T-helper 2 cell (primary cell): ENCODE data around the gene MICAL2.

Source experiments
- DNase-seq, 5 experiments: peaks; one replicate each; pipeline versions ENCODE4 v3.0.0 to v3.0.0-alpha.2; 2012 to 2022

MICAL2 gene

DNA sequence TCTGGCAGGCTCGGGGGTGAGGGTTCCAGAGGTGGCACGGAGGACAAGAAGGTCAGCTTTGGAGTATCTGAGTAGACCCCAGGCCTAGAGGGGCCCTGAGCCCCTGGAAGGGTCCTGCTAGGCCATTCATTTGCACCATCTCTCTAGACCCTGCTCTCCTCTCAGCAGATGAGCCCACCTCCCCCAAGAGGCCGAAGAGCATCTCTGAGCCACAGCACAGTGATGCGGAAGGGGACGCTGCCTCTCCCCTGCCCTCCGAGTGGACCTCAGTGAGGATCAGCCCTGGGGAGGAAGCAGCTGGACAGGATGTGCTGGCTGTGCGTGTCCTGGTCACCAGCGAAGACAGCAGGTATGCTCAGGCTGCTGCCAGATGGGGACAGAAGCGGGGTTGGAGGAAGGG is 165.4 kb downstream of the MICAL2 start:
- no peak for DNase-seq

DNA sequence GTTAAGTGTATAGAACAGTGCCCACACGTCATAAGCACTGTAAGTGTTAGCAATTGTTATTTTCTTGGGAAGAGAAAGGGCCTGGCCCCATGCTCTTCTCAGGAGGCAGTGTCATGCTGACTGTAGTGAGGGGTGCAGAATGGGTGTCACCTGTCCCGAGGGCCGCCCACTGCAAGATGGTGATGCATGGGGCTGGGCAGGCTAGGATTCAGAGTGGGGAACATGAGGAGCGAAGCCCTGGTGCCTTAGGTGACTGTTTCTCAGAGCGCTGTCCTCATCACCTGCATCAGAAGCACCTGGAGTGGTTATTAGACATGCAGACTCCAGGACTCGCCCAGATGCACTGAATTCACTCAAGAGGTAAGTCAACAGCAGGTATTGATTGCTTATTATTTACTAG is 166.0 kb downstream of the MICAL2 start:
- DNase-seq, result no peak

DNA sequence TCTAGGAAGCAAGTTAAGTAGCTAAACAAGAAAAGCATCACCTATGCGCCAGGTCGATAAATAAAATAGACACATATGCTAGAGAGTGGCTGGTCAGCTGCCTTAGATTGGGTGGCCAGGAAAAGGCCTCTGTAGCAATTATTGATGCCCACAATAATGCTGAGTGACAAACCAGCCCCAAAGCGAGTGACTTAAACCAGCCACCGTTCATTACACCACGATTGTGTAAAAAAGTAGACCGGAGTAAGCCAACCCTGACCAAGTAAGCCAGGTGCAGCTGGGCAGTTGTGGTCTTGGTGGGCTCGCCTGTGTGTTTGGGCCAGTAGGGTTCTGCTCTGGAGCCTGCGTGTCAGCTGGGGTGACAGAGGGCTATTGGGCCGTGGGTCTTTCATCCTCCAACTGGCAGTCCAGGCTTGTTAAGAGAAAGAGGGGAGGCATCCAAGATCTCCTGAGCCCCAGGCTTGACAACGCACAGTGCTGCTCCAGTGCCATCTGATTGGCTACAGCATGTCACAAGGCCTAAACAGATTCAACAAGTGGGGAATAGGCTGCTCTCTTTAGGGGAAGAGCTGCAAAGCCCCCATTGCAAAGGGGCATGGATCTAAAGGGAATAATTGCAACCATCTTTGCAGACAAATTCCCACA is 166.6 kb downstream of the MICAL2 start:
- no peak for DNase-seq

DNA sequence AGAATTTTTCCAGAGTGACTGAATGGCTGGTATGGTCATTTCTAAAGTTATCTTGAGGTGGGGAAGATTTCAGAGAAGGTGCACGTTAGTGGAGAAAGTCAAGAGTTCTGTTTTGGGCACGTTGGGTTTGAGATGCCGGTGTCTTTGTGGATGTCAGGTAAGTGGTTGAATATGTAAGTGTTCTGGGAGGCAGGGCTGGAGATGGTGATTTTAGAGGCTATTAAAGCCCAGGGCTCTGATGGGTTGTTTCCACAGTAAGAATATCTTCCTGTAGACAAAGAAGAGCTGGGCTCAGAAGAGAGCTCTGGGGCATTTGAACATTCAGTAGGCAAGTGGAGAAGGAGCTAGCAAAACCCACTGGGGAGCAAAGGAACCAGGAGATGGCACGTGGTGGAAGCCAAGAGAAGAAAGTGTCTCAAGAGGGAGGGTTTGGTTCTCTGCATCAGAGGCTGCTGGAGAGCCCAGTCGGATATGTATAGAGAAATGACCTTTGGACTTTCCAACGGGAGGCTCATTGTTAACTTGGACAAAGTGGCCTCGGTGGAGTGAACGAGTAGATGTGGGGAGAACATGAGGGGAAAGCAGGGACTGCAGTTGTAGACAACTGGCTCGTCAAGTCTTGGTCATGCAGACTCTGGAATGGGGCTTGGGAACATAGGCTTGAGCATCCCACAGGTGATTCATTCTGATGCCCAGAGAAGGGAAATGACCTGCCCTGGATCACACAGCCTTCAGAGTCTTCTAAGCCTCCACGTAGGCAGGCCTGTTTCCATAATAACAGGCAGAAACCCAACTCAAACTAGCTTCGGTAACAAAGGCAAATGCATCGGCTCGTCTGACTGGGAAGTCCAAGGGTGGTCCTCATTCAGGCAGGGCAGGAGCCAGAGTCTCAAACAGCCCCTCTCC is 168.6 kb downstream of the MICAL2 start:
- no peak for DNase-seq

DNA sequence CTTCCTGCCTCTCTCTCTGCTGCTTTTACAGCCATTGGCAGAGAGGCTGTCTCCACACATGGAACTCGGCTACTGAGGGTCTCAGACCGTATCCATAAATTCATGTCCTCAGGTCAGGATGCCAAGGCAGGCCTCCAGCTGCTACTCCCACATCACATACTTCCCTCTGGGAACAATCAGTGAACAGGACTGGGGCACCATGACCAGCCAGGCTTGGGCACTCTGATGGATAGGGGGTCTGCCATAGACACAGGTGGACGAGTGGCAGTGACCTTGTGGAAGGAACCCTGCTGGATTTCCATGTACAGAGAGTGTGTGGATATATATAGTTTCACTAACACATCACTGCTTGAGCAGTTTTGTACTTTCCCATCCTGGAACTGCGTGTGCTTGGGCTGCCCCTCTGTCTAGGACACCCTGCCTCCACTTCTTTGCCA is 169.3 kb downstream of the MICAL2 start:
- no peak for DNase-seq

DNA sequence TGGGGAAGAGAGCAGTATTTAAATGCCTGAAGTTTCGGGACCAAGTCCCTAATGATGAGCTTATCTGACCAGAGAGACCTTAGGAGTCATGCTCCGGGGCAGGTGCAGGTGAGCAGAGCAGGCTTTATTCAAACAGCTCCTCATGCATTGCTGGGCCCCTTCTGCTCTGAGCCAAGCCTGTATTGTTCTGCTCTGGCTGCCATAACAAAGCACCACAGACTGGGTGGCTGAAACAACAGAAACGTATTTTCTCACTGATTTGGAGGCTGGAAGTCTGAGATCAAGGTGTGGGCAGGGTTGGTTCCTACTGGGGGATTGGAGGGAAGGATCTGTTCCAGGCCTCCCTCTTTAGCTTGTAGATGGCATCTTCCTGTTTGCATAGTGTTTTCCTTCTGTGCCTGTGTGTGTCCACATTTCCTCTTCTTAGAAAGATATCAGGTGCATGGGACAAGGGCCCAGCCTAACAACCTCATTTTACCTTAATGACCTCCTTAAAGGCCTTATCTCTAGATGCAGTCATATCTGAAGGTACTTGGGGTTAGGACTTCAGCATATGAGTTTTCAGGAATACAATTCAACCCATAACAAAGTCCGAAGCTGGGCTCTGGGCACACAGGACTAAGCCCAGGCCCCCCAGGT is 169.9 kb downstream of the MICAL2 start:
- no peak for DNase-seq

DNA sequence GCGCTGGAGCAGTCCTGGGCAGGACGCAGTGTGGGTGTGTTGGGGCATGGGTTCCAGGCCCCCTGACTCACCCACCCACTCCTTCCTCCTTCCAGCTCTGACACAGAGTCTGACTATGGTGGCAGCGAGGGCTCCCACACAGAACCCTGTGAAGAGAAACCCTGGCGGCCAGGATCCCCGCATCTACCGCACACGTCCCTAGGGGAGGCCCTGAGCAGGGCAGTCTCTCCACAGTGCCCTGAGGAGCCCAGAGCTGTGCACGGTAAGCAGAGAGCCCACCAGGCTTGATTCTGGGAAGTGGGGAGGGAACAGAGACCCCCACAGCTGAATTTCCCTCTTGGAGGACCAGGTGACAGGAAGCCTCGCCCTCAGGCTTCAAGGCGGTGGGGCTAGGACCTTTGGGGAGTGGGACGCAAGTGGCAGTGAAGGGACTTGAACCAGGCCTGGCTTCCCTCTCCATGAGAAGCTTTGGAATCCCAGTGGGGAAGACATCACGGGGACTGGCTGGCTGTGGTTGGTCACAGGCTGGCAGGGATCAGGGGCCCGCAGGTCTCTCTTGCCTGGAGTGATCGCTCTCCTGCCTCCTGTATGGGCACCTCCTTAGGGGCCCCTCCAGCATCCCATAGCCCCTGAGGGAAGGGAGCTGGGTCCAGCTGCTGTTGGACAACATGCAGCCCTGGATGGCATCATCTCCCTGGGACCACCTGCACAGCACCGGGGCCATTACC is 170.6 kb downstream of the MICAL2 start:
- no peak for DNase-seq

DNA sequence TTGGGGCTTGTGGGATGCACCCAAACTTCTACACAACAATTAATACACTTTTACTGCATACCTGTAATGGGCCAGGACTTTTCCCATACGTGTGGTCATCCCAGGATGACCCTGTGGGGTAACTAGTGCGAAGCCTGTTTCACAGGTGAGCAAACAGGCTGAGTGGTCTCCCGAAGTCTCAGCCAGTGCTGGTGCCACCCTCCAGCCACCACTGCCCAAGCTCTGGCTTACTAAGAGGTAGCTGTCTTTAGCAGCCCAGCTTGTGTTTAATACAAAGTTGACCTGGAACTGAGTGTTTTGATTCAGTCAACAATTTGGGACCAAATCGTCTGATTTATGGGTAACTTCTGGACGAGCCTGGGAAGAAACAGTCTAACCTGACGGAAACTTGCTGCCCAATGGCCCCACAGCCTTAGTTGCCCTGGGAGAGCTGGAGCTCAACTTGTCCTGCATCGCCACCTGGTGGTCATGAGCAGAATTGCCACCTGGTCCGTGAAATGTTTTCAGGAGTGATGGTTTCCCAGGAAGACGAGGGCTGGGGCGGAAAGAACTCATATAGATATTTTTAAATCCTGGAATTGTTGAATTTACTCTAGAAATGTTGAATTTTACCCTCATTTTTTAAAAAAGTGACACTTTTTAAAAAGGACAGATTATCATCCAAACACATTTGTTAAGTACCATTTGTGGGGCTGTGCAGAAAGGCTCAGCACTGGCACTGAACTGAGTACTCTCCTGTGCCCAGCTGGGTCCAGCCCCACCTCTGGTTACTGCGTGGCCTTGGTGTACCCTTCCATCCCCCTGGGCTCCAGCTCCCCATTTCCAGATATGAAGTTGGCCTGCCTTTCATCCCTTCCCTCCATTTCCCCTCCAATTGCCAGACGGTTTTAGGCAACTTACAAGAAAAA is 171.4 kb downstream of the MICAL2 start:
- peak; percentile 43 to 67 (median 65) for DNase-seq

DNA sequence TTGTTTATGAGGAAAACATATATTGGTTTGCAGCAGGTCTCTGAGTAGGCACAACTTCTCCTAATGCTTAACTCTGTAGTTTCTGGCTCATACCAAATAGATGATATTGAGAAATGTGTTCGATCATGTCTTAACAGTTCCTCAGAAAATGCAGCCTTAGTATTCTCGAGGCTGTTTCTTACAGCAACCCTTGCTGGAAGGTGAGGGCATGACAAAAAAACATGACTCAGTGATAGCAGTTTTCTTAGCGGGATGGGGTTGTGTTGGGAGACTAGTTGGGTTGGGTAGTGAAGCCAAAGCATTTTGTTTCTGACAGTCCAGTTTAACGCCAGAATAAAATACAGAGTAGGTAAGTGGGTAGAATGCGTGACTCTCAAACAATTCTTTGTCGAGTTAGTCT is 172.3 kb downstream of the MICAL2 start:
- no peak for DNase-seq

DNA sequence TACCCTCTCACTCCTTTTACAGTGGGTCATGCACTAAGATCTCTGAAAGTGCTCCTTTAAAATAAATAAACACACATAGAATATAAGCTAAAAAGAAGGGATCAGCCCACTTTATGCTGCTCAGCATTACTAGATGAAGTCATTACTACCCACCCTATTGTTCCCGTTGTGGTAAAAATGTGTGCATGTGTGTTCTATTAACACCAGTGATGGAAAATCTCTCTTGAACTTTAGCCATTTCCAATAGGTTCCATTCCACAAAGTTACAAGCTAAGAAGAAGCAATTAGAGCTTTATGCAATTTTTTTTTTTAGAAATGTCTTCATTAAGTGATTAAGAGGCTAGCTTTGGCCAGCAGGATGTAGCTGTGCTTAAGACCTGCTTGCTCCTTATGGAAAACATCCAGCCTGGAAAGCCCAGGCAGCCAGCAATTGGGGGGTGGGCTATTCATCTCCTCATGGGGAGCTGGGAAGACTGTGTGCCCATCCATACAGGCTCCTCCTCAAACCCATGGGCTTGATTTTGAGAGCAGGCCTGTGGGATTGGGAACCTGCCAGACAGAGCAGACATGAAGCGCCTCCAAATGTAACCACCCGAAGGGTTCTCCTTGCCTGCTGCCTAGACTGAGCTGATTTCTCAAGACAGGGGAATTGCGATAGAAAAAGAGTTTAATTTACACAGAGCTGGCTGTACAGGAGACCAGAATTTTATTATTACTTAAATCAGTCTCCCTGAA is 174.1 kb downstream of the MICAL2 start:
- DNase-seq, result no peak

DNA sequence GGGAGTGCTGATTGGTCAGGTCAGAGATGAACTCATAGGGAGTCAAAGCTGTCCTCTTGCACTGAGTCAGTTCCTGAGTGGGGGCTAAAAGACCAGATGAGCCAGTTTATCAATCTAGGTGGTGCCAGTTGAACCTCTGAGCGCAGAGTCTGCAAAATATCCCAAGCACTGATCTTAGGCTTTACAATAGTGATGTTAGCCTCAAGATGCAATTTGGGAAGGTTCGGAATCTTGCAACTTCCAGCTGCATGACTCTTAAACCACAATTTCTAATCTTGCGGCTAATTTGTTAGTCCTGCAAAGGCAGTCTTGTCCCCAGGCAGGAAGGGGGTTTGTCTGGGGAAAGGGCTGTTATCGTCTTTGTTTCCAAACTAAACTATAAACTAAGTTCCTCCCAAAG is 174.7 kb downstream of the MICAL2 start:
- DNase-seq, result no peak

DNA sequence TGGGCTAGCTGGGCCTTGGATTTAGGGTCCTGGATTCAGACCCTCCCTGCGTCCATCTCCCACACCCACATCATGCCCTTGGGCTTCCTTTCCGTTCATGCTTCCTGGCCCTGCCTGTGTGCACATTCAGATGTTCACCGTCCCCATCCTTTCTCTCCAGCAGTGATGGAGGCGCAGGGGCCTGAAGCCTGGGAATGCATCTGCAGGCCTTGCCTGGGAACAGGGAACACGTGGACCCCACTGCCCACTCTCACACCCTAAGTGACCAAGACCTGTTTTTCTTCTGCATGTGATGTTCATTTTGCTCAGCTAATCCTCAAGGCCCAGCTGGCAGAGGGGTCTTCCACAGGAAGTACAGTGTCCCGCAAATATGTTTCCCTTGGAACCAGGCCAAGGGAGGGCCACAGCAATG is 175.4 kb downstream of the MICAL2 start:
- DNase-seq, result no peak

DNA sequence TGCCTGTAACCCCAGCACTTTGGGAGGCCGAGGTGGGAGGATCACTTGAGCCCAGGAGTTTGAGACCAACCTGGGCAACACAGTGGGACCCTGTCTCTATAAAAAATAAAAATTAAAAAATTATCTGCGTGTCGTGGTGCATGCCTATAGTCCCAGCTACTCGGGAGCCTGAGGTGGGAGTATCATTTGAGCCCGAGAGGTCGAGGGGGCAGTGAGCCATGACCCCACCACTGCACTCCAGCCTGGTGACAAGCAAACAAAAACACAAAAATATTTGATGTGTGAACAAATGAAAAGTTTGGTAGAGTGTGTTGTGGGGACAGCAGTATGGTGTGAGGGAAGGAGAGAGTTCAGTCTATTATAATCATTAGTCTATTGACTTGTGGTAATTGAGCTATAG is 176.2 kb downstream of the MICAL2 start:
- no peak for DNase-seq

DNA sequence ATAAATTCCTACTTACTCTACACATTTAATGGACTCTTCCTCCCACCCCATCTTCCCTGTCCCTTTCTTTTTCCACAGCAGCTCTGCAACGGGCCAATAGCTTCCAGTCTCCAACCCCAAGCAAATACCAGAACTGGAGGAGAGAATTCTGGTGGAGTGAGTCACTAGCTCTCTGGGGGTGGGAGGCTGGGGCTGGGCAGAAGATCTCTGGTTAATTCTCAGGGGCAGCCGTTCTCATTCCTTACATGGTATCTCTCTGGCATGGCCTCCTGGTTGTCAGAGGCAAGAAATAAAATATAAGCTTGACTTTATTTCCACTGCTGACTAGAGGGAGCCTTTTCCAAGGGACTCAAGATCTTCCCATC is 176.6 kb downstream of the MICAL2 start:
- no peak for DNase-seq

DNA sequence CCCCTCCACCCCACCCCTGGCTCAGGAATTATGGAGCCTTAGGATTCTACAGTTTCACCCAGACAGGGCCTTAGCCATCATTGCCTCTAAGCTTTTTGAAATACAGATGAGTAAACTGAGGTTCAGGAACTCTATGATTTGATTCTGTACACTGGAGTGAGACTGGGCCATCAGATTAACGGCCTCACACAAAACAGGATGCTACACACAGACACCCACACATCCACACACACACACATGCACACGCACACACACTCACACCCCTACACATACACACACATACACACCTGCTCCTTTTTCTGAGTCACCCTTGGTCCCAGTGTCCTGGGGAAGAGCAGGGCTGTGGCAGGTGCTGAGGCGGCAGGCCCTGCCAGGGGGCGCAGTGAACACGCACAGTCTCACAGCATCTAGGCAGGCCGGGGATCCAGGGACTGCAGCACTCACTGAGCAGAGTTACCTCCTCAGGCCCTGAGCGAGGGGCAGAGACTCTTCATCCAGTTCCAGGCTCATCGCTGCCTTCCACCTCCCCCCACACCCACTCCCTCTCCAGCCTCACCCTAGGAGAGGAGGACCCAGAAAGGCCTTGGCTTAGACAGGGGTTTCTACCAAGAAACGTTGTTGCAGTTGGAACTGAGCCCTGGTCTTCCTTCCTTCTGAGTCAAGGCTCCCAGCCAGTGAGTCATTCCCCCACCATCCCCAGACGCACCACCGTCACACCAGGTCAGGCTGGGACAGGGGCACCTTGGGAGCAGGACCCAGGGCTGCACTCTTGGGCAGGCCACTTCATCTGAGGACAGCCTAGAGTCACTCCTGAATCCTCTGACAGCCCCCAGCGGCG is 177.2 kb downstream of the MICAL2 start:
- peak in 1 of 5 experiments; percentile 24 for DNase-seq

DNA sequence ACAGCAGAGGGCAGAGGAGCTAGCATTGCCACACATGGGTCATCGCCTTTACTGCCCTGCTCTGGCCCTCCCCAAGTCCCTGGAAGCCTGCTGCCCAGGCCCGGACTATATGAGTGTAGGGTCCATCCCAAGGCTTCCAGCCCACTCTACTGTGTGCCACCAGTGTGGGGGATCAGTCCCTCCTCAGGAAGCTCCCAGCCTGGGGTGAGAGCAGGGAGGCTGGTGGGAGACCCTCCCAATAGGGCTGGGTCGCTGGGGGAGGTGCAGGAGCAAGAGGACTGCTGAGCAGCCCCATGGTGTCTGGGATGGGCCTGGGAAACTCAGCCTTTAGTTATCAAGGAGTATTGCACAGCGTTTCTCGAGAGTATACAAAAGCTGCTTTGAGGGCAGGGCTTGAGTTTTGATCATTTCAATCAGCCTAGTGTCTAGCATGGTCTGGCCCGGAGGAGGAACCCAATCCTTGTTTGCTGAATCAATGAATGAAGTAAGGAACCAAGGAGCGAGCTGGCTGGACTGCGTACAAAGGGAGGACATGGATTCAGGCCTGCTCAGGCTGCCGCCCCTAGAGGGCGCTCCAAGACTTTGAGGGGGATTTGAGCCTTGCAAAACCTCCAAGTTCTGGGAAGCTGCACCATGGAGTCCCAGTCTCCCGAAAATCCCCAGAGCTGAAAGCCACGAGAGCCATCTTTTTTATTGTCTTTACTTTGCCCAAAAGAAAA is 178.0 kb downstream of the MICAL2 start:
- DNase-seq, result peak in 4 of 5 experiments; percentile 15 to 29 (median 22)

DNA sequence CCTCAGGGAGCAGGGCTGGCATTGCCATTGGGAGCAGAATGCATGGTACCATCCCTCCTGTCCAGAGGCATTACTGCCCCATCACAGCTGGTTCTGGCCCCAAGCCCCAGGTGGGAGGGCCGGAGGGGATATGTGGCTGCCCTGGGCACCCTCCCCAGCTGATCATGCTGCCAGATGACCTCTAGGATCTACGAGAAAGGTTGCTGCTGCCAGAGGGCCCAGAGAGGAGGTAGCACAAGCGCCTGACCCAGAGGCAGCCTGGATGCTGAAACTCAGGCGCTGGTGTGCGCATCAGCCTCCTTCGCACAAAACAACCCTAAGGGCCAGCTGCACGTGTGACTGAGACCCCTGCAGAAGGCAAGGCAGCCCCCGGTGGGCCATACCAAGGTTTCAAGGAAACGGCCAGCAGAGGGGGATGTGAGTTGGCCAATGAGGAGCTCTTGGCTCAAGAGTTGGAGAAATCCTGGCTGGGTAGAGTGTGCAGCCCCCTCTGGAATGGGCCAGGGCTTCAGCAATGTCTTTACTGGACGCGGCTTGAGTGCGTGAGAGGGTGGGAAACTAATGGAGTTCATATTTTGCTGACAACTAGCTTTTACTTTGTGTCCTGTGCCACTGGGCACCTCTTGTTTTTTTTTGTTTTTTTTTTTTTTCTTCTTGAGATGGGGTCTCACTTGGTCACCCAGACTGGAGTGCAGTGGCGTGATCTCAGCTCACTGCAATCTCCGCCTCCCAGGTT is 178.7 kb downstream of the MICAL2 start:
- no peak for DNase-seq

DNA sequence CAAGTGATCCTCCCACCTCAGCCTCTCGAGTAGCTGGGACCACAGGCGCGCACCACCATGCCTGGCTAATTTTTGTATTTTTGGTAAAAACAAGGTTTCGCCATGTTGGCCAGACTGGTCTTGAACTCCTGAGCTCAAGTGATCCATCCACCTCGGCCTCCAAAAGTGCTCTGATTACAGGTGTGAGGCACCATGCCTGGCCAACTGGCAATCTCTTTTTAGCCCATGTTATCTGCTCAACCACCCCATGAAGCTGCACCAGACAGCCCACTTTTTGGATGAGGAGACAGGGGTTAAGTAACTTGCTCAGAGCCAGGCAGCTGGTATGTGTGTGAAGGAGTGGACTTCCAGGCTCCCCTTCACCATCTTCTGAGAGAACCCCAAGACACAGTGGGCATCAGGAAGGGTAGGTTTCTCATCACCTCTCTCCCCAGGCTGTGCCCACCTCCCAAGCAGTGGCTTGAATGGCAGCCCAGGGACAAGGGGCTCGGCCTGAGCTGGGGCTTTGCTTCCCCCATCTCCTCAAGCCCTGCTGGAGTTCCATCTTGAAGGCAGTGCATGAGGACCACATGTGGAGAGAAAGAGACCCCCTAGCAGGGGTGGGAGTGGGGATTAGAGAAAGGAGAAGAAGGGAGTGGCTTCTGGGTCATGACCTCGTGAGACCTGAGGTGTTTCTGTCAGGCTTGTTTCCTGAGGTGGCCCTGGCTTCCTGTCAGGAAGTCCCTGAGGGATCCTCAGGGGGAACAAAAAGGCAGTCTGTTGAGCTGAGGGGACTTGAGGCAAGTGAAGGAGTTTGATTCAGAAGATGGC is 179.5 kb downstream of the MICAL2 start:
- DNase-seq, result no peak
